ENCODE data around the gene GABARAP. TPM values are rescaled to one million over a fixed set of nuclear protein-coding genes. Genes with fewer than 3 reads are reported as not detected.
A peak's percentile ranks its signal among the peaks of the same experiment; 100 is the strongest.

The GABARAP gene
- total and polyA plus RNA-seq, 2 of the 13 experiments (the other 11 are each of a cell fraction or from before 2014, with no cell fraction given) = 161 to 310 TPM

DNA sequence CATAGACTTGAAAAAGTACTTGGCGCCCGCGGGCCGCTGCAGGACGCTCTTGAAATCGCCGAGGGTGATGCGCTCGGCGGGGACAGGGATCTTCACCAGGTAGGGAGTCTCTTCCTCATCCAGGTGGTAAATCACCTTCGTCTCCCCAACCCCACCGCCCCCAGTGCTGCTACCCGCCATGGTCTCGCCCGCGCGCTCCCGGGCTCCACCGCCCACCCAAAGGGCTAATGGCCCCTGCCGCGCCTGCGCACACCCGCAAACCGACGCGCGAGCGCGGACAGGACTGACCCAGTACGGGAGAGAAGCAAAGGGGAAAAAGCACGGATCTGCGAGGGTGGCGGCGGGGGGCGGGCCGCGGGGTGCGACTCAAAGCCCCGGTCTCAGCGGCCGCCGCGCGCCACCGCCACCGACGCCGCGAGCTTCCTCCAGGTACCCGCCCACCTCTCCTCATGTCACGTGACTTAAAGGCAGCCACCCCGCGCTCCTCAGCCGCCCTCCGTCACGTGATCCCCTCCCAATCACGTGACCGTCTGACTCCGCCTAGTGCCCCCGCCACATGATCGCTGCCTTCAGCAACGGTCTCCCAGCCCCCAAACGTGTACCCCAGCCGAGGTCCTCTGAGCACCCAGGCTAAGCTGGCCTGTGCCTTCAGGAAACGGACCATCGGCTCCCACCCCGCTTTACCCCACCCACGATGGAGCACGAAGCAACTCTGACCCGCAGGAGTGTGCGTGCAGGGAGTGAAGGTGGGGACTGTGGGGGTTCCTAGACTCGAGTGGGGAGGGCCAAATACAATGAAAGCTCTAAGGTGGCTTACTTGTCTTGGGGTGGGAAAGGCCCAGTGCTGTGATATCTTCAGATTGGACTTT, 7.9 kb downstream of the GABARAP start, which contains the start of gene DVL2 (continued):
- TF ChIP-seq, protein P1, sequence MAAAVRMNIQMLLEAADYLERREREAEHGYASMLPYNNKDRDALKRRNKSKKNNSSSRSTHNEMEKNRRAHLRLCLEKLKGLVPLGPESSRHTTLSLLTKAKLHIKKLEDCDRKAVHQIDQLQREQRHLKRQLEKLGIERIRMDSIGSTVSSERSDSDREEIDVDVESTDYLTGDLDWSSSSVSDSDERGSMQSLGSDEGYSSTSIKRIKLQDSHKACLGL (CRISPR knock-in tag; IDR thresholded peaks at IDR 0.05) = no peak
- TF ChIP-seq MBD4 (IDR thresholded peaks at IDR 0.05; ENCODE audit: borderline replicate concordance, low read length) (no peak), ZNF512B (CRISPR knock-in tag; IDR thresholded peaks at IDR 0.05; ENCODE audit: borderline replicate concordance) (no peak), ZNF274 (CRISPR knock-in tag; IDR thresholded peaks at IDR 0.05) (peak; percentile 44; the same call in 1 of the 2 replicates), SMYD3 (CRISPR knock-in tag; IDR thresholded peaks at IDR 0.05) (no peak), PCBP1 (IDR thresholded peaks at IDR 0.05; ENCODE audit: borderline replicate concordance, low read depth, low read length) (peak; percentile 91; the same call in 1 of the 2 replicates), ZNF143 (CRISPR knock-in tag; IDR thresholded peaks at IDR 0.05) (peak; percentile 69), RORA (CRISPR knock-in tag; IDR thresholded peaks at IDR 0.05) (no peak), TGIF2 (CRISPR knock-in tag; IDR thresholded peaks at IDR 0.05) (peak; percentile 85; the same call in 1 of the 2 replicates), ZMYM4 (CRISPR knock-in tag; IDR thresholded peaks at IDR 0.05) (no peak; the same call in none of the 2 replicates), ZNF547 (CRISPR knock-in tag; IDR thresholded peaks at IDR 0.05) (peak; percentile 66), TCF7 (IDR thresholded peaks at IDR 0.05; ENCODE audit: low read depth) (no peak), U2AF1 (optimal IDR thresholded peaks at IDR 0.05; ENCODE audit: low read depth, low read length) (no peak), MTA1 (CRISPR knock-in tag; IDR thresholded peaks at IDR 0.05; ENCODE audit: borderline replicate concordance) (0 out of 2 replicates have a peak, but pooled peaks have one; percentile 65), DRAP1 (CRISPR knock-in tag; IDR thresholded peaks at IDR 0.05) (peak; percentile 65), HNRNPUL1 (IDR thresholded peaks at IDR 0.05; ENCODE audit: low read depth, low read length) (no peak), ZNF788 (CRISPR knock-in tag; IDR thresholded peaks at IDR 0.05; ENCODE audit: borderline replicate concordance) (peak; percentile 90), CBX2 (IDR thresholded peaks at IDR 0.05; ENCODE audit: low read depth, low read length) (no peak), CBX2 (CRISPR knock-in tag; IDR thresholded peaks at IDR 0.05; ENCODE audit: low read depth) (no peak), IKZF1 (IDR thresholded peaks at IDR 0.05) (no peak), TOPORS (CRISPR knock-in tag; IDR thresholded peaks at IDR 0.05) (0 out of 2 replicates have a peak, but pooled peaks have one; percentile 57), GATAD2A (CRISPR knock-in tag; IDR thresholded peaks at IDR 0.05) (no peak; the same call in 1 of the 2 replicates), SMAD9 (CRISPR knock-in tag; IDR thresholded peaks at IDR 0.05) (0 out of 2 replicates have a peak, but pooled peaks have one; percentile 32), ZNF720 (CRISPR knock-in tag; IDR thresholded peaks at IDR 0.05) (peak; percentile 77; the same call in 1 of the 2 replicates), KAT2B (IDR thresholded peaks at IDR 0.05; ENCODE audit: borderline replicate concordance, low read depth, low read length) (no peak)
- TF ChIP-seq, protein P2, sequence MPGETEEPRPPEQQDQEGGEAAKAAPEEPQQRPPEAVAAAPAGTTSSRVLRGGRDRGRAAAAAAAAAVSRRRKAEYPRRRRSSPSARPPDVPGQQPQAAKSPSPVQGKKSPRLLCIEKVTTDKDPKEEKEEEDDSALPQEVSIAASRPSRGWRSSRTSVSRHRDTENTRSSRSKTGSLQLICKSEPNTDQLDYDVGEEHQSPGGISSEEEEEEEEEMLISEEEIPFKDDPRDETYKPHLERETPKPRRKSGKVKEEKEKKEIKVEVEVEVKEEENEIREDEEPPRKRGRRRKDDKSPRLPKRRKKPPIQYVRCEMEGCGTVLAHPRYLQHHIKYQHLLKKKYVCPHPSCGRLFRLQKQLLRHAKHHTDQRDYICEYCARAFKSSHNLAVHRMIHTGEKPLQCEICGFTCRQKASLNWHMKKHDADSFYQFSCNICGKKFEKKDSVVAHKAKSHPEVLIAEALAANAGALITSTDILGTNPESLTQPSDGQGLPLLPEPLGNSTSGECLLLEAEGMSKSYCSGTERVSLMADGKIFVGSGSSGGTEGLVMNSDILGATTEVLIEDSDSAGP (CRISPR knock-in tag; IDR thresholded peaks at IDR 0.05; ENCODE audit: borderline replicate concordance) = peak; percentile 85
